HK-2 (cell line): Measurements from ENCODE around the gene NCOA7.
"Not testable (repeated sequence)": the region's sequence is repeated elsewhere in the genome, so short reads cannot be mapped to it uniquely, and the experiment has no call there.

Experiments used
- DNase-seq: peaks from one replicate; pipeline ENCODE4 v3.0.0-alpha.2; 2018; ENCODE audit not compliant: unreplicated experiment

NCOA7 gene

DNA sequence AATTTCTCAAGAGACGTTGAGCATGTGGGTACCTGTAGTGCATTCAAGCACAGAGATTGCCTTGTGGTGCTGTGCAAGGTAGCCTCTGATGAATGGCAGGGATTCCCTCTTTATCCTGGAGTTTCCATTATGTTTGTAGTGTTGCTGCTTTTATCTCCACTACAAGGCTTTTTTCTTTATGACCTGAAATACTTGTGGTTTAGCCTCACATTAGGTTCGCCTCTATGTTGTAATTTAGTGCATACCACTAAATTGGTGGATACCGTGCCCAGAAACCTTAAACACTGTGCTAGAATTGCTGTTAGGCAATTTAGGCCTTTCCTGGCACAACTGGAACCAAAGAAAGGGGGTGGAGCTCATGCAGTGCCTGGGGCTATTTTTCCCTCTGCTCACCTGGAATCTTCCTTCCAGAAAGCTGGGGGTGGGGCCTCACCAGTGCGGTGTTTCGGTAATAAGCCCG lies 76.8 kb downstream of the NCOA7 start:
- DNase-seq: no peak

DNA sequence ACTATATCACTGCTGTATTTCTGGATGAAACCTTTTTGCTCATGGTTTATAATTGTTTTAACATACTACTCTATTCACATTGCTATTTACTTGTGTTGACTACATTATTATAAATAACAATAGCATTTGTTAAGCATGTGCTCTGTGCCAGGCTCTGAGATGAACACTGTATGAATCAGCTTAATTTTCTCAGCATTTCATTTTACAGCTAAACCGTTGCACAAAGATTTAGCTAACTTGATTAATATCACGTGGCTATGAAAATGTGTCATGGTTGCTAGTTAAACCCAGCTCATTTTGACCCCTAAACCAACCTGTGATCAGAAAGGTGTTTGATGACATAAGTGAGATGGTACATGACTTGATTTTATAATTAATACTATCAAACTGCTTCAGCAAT lies 77.5 kb downstream of the NCOA7 start:
- DNase-seq: no peak

DNA sequence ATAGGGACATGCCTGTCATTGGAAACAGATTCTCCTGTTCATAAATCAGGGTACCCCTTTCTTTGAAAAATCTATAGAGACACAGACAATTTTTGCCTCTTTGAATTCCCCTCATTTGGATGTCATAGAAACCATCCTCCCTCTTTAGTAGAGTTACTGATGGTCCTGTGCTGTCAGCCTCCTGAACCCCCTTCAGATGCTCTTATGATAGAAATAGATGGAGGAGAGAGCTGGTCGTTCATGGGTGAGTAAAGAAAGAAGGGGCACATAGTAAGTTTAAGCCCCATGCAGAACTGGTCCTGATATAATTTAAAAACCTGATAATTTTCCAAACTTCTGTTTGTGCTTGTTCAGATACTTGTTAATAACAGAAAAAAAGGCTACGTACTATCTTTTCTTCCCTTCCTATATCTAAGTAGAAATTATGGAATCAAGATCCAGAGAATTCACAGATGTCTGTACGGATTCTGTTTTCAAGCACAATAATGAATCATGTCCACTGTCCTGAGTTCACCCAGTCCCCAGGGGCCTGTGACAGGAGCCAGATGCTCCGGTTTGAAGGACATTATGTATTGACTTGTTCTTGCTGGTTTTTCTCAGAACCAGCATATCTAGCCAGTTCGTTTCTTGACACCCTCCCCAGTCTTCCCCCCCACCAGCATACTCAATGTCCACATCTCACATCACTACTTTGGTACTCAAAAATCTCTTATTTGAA lies 78.1 kb downstream of the NCOA7 start:
- DNase-seq: no peak

DNA sequence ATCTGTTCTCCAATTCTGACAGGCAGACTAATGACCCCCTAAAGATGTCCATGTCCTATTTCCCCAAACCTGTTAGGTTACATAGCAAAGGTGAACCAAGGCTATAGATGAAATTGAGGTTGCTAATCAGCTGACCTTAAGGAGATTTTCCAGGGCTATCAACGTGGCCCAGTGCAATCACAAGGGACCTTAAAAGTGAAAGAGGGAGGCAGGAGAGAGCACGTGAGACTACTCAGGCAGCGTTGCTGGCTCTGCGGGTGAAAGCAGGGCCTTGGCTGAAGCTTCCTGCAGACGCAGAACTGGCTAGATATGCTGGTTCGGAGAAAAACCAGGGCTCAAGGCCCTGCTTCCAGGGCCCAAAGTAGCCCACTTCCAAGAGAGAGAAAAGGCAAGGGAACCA lies 78.7 kb downstream of the NCOA7 start:
- no peak for DNase-seq

DNA sequence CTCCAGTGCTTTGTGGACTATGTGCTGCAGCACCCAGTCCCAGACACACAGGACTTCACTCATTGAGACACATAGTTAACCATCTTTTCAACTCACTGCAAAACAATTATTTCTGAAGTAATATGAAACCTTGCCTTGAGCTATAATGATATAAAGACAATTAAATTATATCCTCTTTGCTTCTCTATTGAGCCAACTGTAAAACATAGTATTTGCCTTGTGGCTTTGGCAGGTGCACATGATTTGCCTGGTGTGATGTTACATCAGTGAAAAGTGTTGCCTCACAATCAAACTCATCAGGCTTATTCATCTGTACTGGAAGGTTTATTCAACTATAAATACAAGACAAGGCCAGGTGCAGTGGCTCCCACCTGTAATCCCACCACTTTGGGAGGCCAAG lies 80.6 kb downstream of the NCOA7 start:
- DNase-seq: no peak

DNA sequence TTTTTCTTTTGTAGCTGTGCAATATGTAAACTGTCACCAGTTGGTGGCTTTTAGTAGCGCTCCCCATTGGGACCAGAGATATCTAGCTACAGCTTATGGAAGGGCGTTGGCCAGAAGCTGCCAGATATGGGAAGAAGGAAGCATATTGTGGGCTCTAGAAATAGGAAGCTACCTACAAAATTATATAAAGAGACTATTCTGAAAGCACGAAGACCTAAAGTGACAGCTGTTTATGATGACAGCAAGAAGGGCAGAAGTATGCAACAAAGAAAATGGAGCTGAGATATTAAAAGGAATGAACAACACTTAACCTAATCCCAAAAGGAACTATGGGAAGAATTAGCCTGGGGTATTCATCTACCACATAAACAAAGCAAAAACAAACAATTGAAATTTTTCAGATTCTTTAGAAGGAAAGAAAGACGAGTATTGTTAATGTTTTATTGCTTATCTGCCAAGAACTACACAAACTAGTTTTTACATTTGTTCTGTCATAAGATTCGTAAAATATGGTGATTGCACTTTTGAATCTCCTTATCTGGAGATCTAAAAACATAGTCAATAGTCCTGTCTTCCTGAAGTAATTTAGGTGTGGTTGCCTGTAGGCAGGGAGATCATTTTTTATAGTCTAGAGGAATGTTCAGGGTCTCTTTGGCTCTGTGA lies 81.6 kb downstream of the NCOA7 start:
- DNase-seq: no peak

DNA sequence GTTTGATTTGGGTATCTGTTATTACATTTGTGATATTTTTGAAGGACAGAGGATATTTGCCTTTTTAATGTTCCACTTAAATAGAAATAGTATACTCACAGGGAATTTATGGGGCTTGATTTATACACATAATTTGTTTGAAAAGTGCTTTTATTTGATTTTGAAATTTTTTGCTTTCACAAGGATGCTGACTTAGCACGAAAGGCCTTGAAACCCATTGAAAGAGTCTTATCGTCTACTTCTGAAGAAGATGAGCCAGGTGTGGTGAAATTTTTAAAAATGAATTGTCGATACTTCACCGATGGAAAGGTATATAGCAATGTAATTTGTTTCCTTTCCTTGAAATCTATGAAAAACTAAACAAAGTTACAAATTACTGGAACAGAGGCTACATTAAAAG lies 91.5 kb downstream of the NCOA7 start:
- no peak for DNase-seq

DNA sequence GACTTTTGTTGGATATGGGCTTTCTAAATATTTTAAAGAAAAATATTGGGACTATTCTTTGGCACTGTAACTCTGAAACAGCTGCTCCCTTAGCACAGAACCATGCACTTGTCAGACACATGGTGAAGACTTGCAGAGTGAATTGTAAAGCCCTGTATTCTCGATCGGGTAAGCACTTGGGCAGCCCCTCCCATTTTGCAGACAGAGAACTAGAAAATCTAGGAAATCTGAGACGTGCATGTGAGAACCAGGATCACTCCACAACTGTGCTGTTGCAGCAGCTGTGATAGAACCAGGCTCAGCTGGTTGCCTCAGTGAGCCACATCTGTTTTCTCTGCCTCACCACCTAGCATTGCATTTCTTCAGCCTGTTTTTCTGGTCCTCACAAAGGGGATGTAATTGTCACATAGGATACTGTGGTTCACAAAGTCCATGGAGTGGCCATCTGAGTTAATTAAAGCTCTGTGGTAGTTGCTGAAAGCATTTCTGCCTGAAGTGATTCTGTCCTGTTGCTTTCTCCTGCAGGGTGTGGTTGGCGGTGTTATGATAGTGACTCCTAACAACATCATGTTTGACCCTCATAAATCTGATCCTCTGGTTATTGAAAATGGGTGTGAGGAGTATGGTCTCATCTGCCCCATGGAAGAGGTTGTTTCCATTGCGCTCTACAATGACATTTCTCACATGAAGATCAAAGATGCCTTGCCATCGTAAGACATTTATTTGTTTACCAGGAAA lies 94.0 kb downstream of the NCOA7 start:
- no peak for DNase-seq

DNA sequence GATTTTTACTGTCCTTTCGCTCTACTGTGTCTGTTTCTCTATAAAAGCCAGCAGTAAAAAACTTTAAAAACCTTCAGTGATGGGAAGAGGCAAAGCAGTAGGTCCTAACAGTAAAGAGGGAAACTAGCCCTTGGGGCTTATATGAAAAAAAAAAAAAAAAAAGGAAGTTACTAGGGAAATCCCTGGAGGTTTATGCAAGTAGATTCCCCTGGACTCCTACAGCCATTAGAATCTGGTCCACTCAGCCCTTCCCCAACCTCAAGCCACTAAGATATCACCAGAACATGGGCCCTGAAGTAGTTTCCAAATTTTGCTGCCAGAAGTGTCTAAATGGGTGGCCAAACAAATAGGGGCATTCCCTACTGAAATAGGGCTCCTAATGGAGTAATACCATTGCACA lies 95.3 kb downstream of the NCOA7 start:
- DNase-seq: no peak

DNA sequence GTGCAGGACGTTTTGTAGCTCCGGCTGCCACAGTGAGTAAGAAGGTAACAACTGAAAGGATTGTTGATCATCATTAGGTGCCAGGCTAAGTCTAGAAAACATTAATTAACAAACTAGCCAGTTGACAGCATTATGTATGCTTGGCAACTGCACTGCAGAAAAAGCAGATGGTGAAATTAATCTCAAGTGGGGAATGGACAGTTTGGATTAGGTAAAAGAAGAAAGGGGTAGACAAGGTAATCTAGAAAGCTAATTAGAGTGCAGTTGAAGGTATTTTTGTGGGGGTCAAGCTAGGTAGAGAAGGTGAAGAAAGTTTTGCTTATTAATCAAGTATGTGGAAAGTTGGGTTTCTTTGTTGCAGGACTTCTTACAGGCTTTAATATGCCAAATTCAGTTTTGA lies 96.2 kb downstream of the NCOA7 start:
- no peak for DNase-seq

DNA sequence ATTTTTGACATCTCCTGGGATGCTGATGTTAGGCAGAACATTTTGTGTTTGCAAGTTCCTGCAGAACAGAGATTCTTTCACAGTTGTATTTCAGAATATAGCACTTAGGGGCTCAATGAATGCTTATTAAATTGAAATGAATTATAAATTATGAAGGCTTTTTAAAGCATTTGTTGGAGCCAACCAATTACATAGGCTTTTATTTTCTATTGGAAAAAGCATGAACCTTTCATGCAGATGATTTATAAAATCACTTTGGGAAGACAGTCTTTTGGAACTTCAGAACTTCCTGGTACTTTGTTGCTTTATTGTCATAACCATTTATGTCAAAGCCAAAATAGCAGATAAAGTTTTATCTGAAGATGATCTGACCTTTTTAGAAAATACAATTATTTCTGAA lies 96.6 kb downstream of the NCOA7 start:
- no peak for DNase-seq

DNA sequence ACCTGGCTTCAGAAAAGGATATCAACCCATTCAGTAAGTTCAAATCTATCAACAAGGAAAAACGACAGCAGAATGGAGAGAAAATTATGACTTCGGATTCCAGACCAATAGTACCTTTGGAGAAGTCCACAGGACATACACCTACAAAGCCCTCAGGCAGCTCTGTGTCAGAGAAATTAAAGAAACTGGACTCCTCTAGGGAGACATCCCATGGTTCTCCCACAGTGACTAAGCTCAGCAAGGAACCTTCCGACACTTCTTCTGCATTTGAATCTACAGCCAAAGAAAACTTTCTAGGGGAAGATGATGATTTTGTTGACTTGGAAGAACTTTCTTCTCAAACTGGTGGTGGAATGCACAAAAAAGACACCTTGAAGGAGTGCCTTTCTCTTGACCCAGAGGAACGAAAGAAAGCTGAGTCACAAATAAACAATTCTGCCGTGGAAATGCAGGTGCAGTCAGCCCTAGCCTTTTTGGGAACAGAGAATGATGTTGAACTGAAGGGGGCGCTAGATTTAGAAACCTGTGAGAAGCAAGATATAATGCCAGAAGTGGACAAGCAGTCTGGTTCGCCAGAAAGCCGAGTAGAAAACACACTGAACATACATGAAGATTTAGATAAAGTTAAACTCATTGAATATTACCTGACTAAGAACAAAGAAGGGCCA lies 98.4 kb downstream of the NCOA7 start:
- DNase-seq: no peak

DNA sequence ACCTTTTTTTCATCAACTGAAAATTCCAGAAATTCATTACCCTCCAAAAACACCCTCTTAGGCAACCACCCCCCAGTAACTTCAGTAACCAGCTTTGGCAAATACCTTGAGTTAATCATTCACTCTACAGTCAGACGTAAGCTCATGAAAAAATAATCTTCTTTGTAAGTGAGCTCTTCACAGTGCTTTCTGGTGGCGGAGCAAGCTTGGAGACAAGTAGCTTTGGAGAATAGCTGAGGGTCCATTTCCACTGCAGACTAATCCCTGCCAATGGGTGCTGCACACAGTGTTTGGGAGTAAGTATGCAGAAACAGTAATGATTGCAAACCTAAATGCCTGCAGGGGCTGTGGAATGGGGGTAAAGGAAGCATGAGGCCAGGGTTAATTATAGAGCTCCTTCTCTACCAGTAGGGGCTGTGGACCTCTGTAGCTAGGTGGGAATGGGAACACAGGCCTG lies 109.0 kb downstream of the NCOA7 start:
- peak; percentile 15 for DNase-seq

DNA sequence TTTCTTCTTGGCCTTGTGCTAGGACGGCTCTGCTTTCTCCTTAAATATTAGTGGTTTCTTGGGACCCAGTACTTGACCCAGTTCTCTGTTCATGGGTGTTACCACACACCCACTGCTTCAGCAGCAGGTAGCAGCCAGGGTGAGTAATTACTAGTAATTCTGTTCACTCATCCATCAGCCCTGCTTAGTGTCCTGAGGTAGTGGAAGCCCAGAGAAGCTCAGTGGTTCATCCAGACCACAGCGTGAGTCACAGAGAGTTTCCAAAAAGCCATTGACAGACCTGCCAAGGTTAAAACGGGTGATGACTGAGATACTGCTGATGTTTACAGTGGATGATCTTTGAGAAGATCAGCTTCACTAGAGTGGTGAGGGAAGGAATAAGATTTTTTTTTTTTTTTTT lies 114.1 kb downstream of the NCOA7 start:
- peak; percentile 70 for DNase-seq

DNA sequence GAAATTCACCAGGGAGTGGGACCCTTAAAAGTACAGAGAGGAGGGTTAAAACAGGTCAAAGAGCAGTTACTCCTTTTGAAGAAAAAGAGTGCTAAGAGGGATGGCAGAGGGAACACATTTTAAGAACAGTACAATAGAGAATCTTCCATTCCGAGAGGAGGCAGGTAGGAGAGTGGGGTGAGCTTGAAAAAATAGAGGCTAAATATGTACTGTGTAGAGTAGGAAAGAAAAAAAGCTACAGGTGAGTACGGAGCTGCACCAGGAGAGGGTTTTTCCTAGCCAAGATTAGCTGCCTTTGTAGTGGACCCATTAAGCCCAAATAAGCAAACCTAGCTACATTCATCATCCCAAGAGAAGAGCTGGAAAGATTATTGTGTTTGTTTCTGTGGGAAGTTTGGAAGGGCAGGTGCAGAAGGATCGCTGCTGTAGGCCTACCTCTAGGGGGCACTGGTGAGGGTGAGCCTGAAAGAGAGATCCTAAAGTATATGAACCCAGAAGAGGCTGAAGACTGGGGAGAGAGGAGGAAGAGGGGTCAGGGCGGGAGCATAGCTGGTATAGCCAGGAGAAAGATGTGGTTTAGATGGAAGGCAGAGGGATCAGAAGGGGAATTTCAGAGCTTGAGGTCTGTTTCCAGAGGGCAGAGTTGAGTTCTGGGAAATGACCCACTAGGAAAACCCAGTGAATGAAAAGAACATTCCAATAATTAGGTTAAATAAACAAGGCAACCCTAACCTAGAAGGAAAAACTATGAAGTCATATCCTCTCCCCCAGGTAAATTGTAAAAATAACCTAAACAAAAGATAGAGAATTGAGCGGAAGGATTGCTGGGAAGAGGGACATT lies 115.6 kb downstream of the NCOA7 start:
- peak; percentile 10 for DNase-seq

DNA sequence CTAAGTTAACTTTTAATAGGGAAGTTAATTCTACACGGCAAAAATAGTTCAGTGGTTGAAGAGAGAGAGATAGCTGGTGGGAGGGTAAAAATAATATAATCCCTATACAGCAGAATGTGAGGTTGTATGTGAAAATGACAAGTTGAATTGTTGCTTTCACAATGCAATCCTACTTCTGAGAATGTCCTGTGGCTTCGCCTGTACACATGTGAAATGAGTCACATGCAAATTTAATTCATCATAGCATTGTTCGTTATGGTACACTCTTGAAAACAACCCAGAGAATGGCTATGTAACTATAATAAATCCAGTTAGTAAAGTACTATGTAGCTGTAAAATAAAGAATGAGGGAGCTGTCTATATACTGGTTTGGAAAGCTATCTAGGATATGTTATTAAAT lies 119.8 kb downstream of the NCOA7 start:
- DNase-seq: no peak

DNA sequence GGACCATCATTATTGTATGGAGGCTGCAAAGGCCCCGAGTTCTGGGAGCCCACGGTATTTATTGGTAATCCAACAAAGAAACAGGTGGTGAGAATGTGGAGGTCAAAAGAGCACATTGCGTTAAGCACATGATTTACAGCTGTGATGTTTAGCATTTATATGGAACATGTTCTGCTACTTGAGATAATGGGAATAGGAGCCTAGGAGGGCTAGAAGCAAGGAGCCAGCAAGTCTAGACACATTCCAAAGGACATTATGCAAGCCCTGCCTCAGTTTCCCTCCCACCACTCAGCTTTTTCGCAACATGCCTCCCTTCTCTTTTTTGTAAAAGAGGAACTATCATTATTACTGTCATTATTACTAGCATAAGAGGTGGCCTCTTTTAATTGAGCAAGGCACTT lies 120.3 kb downstream of the NCOA7 start:
- not testable (repeated sequence) for DNase-seq

DNA sequence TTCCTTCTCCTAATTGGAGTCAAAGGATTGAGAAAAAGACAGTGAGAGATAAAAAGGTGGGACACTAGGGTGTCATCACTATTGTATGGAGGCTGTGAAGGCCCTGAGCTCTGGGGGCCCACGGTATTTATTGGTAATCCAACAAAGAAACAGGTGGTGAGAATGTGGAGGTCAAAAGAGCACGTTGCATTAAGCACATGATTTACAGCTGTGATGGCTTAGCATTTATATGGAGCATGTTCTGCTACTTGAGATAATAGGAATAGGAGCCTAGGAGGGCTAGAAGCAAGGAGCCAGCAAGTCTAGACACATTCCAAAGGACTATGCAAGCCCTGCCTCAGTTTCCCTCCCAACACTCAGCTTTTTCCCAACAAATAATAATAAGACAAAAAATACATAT lies 121.7 kb downstream of the NCOA7 start:
- DNase-seq: not testable (repeated sequence)

DNA sequence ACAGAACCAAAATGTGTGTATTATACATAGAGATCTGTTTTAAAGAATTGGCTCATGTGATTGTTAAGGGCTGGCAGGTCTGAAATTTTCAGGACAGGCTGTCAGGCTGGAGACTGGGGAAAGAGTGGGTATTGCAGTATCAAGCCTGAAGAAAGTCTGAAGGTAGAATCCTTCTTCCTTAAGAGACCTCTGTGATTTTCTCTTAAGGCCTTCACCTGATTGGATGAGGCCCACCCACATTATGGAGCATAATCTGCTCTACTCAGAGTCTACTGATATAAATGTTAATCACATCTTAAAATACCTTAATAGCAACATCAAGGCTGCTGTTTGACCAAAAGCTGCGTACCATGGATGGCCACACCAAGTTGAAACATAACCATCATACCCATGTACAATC lies 122.4 kb downstream of the NCOA7 start:
- no peak for DNase-seq

DNA sequence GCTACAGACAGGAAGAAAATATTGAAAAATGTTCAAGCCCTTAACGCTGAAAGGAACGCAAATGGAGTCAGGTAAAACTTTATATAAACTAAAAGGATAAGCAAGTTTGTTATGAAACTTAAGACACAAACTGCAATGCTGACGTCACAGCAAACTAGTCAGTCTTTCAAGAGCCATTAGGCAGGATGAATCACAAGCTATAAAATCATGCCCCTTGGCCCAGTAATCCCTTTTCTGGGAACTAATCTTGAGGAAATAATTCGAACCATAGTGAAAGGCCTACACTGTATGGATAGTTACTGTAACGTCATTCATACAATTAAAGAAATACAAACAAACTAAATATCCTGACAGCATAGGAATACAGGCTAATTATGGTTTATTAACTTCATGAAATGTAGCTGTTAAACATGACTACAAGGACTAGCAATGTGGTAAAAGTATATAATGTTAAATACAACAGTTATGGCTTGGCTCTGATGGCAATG lies 123.1 kb downstream of the NCOA7 start:
- DNase-seq: peak; percentile 10

DNA sequence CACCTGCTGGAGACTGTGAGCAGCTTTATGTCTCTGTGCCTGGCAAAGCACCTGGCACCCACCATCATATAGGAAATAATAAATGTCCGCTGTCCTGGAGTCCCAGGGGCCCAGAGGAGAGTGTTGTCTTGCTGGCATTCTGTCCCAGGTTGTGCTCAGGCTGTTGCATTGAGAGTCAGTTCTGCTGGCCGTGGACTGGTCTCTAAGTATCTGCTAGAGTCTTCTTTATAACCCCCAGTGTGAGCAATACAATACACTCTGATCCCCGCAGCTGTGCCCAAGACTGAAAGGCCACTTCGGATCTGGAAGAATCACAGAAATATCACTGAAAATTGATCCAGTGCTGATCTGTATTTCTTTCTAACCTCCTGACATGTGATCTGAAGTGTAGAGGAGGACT lies 127.5 kb downstream of the NCOA7 start:
- DNase-seq: no peak
